Measurements from ENCODE around the gene PKD1.

The PKD1 gene

GRCh38 chr16:2078691-2079090 lies 57.0 kb downstream of the PKD1 start:
- DNase-seq (ENCODE audit: low read depth in 1 of 2, low spot score in 1 of 2): no peak

GRCh38 chr16:2078096-2078495 lies 57.6 kb downstream of the PKD1 start:
- DNase-seq (ENCODE audit: low read depth in 1 of 2, low spot score in 1 of 2): no peak

DNA sequence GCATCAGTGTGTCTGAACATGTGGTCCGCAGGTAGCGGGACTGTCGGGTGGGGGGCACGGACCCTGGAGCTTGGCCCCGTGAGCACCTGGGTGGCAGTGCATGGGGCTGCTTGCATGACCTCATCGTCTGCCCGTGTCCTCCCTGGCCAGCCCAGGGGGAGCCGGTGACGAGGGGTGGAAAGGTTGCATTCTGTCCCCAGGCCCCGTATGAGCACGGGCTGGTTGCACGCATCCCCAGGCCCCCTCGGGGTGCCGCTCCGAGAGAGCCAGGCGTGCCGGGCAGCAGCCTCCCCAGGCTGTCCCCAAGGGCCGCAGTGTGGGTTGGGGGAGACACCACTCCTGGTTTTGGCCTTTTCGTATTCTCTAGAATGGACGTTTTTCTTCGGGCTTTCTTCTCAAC lies 58.0 kb downstream of the PKD1 start:
- DNase-seq (ENCODE audit: low read depth in 1 of 2, low spot score in 1 of 2): no peak

DNA sequence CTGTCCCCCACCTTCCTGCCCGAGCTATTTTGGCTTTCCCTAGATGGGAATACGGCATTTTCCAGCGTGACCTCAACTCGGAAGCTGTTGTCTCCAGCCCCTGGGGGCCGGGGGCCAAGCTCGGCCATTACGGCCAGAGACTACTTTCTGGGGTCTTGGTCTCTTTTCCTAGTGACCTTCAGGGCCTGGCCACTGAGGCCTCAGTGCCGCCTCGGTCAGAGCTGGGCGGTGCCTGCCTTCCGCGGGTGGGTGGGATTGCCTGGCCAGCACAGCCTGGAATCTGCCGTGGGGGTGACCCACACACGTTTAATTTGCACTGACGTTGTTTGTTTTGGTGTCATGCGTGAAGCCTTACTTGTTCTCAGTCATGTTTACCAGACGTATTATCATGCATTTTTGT lies 58.7 kb downstream of the PKD1 start:
- no peak for DNase-seq (ENCODE audit: low read depth in 1 of 2, low spot score in 1 of 2)

DNA sequence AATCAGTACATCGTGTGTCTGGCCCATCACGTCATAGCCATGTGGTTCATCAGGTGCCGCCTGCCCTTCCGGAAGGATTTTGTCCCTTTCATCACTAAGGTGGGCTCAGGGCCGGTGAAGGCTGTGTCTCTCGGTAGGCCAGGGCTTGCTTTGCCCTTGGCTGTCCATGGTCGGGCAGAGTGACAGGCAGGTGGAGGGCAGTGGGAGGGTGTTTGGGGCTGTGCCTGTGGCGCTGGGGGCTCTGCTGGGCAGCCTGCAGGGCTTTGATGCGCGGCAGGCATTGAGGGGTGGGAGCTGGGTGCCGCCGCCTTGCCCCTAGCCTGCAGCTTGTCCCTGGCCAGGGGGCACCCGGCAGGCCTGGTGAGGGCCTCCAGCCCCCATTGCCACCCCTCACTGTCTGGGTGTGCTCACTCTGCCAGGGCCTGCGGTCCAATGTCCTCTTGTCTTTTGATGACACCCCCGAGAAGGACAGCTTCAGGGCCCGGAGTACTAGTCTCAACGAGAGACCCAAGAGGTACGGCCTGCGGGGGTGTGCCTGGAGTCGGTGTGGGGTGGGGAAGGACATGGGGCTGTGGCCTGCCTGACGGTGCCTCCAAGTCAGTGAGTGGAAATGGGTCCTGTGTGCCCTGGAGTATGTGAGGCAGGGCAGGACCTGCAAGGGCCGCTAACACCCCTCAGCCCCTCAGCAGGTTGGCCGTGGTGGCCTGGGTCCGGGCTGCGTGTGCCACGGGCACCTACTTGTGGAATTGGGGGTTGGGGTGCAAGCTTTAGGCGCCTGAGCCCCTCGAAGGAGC lies 59.4 kb downstream of the PKD1 start:
- DNase-seq (ENCODE audit: low read depth in 1 of 2, low spot score in 1 of 2): no peak

DNA sequence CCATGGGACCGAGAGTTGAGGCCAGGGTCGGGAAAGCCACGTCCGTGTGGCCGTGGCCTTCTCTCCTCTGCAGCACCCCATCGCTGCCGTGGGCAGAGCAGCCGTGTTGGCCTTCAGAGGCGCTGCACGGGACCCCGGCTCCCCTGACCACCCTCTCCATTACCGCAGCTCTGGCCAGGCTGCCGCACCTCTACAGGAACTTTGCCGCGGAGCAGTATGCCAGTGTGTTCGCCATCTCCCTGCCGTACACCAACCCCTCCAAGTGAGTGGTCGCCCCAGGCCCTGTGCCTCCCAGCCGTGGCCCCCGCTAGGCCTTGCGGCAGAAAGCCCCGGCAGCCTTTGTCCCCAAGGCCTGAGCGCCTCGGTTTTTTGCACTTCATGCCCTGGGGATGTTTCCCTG lies 60.1 kb downstream of the PKD1 start:
- DNase-seq (ENCODE audit: low read depth in 1 of 2, low spot score in 1 of 2): no peak

DNA sequence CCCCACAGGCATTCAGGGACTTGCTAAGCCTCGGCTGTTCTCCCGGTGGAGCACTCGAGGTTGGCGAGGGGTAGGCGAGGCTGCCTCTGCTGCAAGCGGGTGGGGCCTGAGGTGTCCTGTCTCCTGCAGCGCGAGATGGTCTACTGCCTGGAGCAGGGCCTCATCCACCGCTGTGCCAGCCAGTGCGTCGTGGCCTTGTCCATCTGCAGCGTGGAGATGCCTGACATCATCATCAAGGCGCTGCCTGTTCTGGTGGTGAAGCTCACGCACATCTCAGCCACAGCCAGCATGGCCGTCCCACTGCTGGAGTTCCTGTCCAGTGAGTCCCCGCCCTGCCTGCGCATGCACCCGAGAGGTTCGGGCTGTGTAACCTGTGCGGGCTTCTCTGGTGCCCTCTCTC lies 61.6 kb downstream of the PKD1 start:
- no peak for DNase-seq (ENCODE audit: low read depth in 1 of 2, low spot score in 1 of 2)

GRCh38 chr16:2072926-2073325 lies 62.8 kb downstream of the PKD1 start:
- DNase-seq (ENCODE audit: low read depth in 1 of 2, low spot score in 1 of 2): no peak

- no peak for DNase-seq (ENCODE audit: low read depth in 1 of 2, low spot score in 1 of 2)
Observed at GRCh38 chr16:2071454-2072202, 64.1 kb downstream of the PKD1 start.

DNA sequence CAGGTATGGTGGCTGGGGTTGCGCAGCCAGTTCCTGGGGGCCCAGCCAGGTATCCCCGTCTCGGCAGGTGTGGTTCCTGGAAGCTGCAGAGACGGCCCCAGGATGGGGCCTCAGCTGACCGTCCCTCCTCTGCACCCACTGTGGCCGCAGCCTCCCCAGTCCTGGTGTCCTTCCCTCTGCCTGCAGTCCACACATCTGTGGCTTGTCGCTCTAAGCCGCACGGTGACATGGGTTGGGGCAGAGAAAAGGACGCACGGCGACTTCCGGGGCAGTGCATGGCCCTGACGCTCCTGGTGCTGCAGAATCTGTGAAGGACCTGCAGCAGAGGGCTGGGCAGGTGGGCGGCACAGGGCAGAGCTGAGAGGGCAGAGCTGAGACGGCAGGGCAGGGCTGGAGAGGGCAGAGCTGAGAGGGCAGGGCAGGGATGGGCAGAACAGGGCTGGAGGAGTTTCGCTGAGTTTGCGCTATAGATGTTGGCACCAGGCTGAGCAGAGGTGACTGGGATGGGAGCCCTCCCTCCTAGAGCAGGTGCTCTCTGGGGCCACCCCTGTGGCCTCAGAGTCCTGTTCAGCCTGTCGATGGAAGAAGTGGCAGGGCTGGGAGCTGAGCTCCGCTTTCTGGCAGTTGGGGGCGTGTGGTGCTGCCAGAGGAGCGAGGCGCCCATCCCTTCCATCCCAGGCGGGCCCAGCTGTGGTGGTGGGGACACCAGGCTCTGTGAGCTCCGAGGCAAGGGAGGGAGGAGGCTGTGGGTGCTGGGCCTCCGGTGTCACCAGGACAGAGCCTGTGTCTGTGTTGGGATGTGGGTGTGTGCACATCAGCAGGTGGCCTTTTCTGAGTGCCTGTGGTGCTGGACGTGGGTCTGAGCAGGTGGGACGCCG lies 64.9 kb downstream of the PKD1 start:
- no peak for DNase-seq (ENCODE audit: low read depth in 1 of 2, low spot score in 1 of 2)

- no peak for DNase-seq (ENCODE audit: low read depth in 1 of 2, low spot score in 1 of 2)
Observed at GRCh38 chr16:2066139-2066538, 69.6 kb downstream of the PKD1 start.

DNA sequence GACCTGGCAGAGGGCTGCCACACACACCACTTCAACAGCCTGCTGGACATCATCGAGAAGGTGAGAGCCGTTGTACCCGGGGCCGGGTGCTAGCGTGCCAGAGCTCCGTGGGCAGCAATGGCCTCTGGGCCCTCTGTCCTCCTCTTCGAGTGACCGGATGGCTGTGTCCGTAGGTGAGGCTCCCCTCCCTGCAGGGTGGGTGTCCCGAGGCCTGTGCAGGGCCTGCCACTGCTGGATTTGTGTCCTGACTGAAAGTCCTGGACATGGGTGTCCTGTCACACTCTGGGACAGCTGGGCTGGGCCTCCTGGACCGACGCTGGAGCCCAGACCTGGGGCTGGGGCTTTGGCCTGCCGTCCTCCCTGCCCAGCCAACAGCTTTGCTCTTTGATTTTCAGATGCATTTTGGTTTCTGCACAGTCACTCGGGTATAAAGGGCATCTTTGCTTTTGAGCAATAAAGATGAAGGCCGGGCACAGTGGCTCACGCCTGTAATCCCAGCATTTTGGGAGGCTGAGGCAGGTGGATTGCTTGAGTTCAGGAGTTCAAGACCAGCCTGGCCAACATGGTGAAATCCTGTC lies 71.2 kb downstream of the PKD1 start:
- DNase-seq (ENCODE audit: low read depth in 1 of 2, low spot score in 1 of 2): no peak

DNA sequence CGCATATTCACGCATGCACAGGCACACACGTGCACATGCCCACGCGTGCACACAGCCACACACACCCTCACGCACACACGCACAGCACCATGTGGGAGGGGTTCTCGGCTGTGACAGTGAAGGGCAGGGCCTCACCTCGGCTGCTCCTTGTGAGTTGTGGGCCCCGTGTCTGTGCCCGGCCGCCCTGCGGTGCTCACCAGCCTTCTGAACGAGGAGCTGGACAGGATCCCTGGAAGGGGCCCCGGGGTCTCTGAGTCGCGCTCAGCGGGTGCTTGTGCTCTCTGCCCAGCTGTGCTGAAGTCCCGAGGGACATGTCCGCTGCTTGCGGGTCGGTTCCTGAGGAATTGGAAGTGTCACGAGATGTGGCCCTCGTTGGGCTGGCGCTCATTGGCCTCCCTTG lies 71.8 kb downstream of the PKD1 start:
- DNase-seq (ENCODE audit: low read depth in 1 of 2, low spot score in 1 of 2): no peak

DNA sequence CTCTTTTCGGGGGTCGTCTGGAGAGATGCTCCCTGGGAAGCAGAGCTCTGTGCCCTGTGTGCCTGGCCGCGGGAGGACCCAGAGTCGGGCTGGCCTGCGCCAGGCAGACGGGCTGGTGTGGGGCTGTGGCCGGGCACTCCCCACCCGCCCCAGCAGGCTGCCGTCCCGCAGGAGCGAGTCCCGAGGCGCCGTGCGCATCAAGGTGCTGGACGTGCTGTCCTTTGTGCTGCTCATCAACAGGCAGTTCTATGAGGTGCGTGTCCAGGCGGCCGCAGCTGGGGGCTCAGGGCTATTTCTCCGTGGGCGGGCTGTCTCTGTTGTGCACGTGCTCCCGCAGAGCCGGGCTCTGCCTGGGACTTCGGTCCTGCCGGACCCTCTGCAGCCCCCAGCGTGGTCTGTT lies 72.9 kb downstream of the PKD1 start:
- DNase-seq (ENCODE audit: low read depth in 1 of 2, low spot score in 1 of 2): no peak

DNA sequence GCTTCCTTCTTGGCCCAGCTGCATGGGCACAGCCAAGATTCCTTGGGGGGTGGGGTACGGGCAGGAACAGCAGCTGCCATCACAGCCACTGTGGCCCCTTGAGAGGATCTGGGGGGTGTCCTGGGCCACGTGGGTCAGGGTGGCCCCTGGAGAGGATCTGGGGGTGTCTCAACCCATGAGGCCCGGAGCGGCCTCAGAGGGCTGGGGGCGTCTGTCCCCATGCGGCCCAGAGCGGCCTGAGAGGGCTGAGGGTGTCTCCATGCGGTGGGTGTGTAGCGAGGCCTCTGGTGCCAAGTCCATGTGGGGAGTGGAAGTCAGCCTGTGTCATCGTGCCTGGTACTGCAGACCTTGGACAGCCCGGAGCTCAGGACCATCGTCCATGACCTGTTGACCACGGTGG lies 74.2 kb downstream of the PKD1 start:
- DNase-seq (ENCODE audit: low read depth in 1 of 2, low spot score in 1 of 2): no peak

- DNase-seq (ENCODE audit: low read depth in 1 of 2, low spot score in 1 of 2): no peak
Observed at GRCh38 chr16:2061023-2061422, 74.7 kb downstream of the PKD1 start.

DNA sequence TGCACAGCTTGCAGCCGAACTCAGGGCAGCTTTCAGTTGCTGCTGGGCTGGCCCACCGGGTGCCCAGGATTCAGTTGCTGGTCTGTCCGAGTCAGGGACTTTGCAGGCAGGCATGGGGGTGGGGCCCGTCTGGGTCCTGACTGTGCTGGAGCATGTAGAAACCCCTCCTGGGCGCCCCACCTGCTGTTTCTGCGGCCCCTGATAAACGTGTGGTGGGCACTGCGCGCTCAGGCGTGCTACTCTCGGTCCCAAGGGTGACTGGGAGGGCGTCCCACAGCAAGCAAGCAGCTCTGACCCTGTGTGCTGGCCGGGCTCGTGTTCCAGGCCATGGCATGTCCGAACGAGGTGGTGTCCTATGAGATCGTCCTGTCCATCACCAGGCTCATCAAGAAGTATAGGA lies 75.4 kb downstream of the PKD1 start:
- DNase-seq (ENCODE audit: low read depth in 1 of 2, low spot score in 1 of 2): no peak

- no peak for DNase-seq (ENCODE audit: low read depth in 1 of 2, low spot score in 1 of 2)
Observed at GRCh38 chr16:2058872-2059271, 76.8 kb downstream of the PKD1 start.

DNA sequence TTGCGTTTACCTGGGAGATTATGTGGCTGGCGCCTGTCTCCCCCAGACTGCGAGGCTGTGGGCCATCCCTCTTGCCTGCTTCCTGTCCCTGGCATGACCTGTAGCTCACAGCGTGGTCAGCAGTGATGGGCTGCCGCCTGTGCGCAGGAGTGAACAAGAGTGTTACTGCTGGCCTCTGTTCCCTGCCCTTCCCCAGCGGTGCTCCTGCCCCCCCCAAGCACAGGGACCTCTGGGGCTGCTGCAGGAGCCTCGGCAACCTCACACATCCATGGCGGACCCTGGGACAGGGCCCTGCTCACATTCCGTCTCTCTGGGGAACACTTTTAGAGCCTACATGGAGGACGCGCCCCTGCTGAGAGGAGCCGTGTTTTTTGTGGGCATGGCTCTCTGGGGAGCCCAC lies 77.3 kb downstream of the PKD1 start:
- DNase-seq (ENCODE audit: low read depth in 1 of 2, low spot score in 1 of 2): no peak

GRCh38 chr16:2057438-2057837 lies 78.3 kb downstream of the PKD1 start:
- DNase-seq (ENCODE audit: low read depth in 1 of 2, low spot score in 1 of 2): no peak

DNA sequence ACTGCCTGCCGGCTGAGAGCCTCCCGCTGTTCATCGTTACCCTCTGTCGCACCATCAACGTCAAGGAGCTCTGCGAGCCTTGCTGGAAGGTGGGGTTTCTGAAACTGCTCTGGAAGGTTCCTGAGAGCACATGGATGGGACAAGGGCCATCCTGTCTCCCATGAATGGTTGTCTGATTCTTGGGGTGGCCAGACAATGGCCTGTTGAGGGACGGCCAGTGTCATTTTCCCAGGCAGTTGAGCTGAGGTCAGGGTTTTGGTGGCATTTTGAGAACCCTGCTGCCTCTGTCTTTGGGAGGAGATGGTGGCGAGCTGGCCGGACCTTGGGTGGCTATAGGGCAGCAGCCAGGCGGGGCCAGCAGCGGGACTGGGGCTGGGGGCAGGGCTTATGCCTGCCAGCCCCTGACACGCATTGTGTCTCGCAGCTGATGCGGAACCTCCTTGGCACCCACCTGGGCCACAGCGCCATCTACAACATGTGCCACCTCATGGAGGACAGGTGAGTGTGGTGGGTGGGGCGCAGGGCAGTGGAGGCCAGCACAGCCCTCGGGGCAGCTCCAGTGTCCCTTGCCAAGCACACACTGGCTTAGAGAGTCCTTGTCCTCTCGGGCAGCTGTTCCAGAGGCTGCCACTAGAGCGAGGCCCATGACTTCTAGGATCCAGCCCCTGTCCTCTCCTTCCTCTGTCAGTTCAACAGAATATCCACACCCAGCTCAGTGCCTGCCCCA lies 78.9 kb downstream of the PKD1 start:
- DNase-seq (ENCODE audit: low read depth in 1 of 2, low spot score in 1 of 2): no peak
